GM12872 (cell line): ENCODE results near the gene KXD1.

ENCODE experiments used
- CTCF ChIP-seq: IDR thresholded peaks from 3 replicates; pipeline ENCODE4 v1.5.1; 2011; ENCODE audit warnings: low read depth, mild to moderate bottlenecking, low read length, moderate library complexity; ENCODE audit not compliant: insufficient read depth

Gene KXD1

GRCh38 chr19:18539372-18539771 lies 18.3 kb upstream of the KXD1 start:
- TF ChIP-seq CTCF, result no peak

- no peak for TF ChIP-seq CTCF
Observed at GRCh38 chr19:18541258-18541991, 16.2 kb upstream of the KXD1 start.

- no peak for TF ChIP-seq CTCF
Observed at GRCh38 chr19:18541992-18542940, 15.4 kb upstream of the KXD1 start.

GRCh38 chr19:18542941-18543813 lies 14.5 kb upstream of the KXD1 start, which contains the start of gene FKBP8:
Gene FKBP8 (minus strand): TSS chr19:18543573. CDS start chr19:18541970, 1,603 bp downstream.
- no peak for TF ChIP-seq CTCF

GRCh38 chr19:18543814-18544475 lies 13.7 kb upstream of the KXD1 start:
- 0 out of 3 replicates have a peak, but pooled peaks have one; percentile 17 for TF ChIP-seq CTCF

GRCh38 chr19:18551631-18552030 lies 6.0 kb upstream of the KXD1 start:
- no peak for TF ChIP-seq CTCF

GRCh38 chr19:18558202-18558555 lies 509 bp downstream of the KXD1 start:
- TF ChIP-seq CTCF, result no peak
